22Rv1 (cell line): ENCODE data around the gene SCYL3.

Experiments
- H3K27ac ChIP-seq: fragments of 450-650 bp; 2 replicates; pipeline ENCODE4 v1.5.1; 2017
- CTCF ChIP-seq: fragments of 450-650 bp; IDR thresholded peaks from 2 replicates; pipeline ENCODE4 v1.5.1; 2017; ENCODE audit warnings: mild to moderate bottlenecking
- ZFX ChIP-seq: fragments of 450-650 bp; IDR thresholded peaks from 2 replicates; pipeline ENCODE4 v1.6.1; 2017; ENCODE audit warnings: antibody characterized with exemption, borderline replicate concordance

Gene SCYL3

DNA sequence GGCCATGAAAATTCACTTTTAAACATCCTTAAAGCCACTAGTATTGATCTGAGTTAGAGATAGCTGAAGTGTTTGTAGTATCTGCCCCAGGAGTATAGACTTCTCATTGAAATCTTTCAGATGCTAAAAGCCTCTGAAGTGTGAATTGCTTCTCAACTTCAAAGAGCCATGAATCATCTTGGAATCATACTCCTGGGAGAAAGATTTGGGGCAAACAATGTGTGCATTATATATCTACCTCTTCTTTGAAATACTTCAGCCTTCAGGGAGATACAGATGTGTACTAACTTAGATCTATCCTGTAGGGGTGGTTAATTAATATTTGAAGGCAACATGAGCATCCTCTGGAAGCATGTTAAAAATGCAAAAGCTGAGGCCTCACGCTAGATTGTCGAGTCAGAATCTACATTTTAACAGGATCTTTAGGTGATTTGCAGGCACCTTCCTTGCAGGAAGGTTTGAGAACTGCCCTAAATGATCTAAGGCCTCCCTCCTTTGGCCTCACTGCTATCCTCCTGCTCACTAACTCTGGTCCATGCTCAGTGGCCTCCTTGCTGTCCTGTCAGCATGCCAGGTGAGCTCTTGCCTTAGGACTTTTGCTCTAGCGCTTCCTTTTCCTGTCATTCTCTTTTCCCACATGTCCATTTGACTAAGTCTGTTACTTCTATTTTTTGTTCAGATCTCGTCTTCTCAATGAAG, 6.0 kb upstream of the SCYL3 start:
- TF ChIP-seq CTCF: no peak
- no peak for TF ChIP-seq ZFX
- H3K27ac ChIP-seq: no peak overlapping the region

- H3K27ac ChIP-seq: no peak overlapping the region
- no peak for TF ChIP-seq ZFX
- TF ChIP-seq CTCF: no peak
These were observed 2.3 kb upstream of the SCYL3 start for GRCh38 chr1:169896013-169896412.

DNA sequence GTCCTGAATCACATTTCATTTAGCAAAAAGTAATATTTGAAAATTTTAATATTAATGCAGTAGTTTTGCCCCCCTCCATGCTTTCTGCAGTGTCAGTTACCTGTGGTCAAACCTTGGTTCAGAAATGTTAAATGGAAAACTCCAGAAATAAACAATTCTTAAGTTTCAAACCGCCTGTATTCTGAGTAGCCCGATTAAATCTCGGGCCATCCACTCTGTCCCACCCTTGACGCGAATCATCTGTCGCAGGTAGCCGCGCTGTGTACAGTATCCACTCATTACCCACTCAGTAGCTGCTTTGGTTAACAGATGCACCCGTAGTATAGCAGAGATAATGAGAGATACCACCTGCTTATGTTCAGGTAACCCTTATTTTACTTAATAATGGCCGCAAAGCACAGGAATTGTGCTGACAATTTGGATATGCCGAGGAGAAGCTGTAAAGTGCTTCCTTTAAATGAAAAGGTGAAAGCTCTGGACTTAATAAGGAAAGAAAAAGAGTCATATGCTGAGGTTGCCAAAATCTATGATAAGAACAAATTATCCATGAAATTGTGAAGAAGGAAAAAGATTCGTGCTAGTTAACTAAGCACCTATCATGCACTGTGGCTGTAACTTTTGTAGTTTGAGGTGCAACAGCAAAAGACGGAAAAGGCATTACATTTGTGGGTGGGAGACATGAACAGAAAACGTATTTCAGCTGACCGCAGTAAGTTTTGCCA, 889 bp upstream of the SCYL3 start:
- TF ChIP-seq ZFX (no peak), CTCF (no peak)
- peak overlapping the region; percentile 87 for H3K27ac ChIP-seq

GRCh38 chr1:169892927-169893644, 610 bp downstream of the SCYL3 start:
- H3K27ac ChIP-seq: peak overlapping the region; percentile 87
- TF ChIP-seq CTCF (no peak), ZFX (no peak)

- H3K27ac ChIP-seq: peak overlapping the region; percentile 87
These were observed 1.3 kb downstream of the SCYL3 start for GRCh38 chr1:169892176-169892926.

GRCh38 chr1:169891539-169891885, 2.2 kb downstream of the SCYL3 start:
- H3K27ac ChIP-seq: peak overlapping the region; percentile 87
- TF ChIP-seq CTCF (no peak), ZFX (no peak)

More at GRCh38 chr1:169892176-169892926, 1.3 kb downstream of the SCYL3 start:
- TF ChIP-seq ZFX (no peak), CTCF (no peak)
